GM13977 (cell line): Measurements from ENCODE around the gene ULK2.

Experiments
- DNase-seq: peaks from one replicate; pipeline ENCODE4 v3.0.0; 2012; ENCODE audit warnings: low spot score
- in situ Hi-C: fragments of 300-500 bp; cut with MboI; formaldehyde crosslinking; loops from one replicate; pipeline ENCODE4 v1.12.0; 2022; ENCODE audit warnings: low sequenced_read_pairs, low pct_unique_long_range_greater_than_20kb, mixed read lengths, inconsistent platforms; ENCODE audit not compliant: unreplicated experiment
- TF ChIP-seq, protein P1 (sequence below): IDR thresholded peaks from 2 replicates; pipeline ENCODE4 v1.5.1; 2012; ENCODE audit warnings: mild to moderate bottlenecking, control low read depth; ENCODE audit not compliant: insufficient read depth; ENCODE audit errors: extremely low read depth, missing control alignments

Gene ULK2

DNA sequence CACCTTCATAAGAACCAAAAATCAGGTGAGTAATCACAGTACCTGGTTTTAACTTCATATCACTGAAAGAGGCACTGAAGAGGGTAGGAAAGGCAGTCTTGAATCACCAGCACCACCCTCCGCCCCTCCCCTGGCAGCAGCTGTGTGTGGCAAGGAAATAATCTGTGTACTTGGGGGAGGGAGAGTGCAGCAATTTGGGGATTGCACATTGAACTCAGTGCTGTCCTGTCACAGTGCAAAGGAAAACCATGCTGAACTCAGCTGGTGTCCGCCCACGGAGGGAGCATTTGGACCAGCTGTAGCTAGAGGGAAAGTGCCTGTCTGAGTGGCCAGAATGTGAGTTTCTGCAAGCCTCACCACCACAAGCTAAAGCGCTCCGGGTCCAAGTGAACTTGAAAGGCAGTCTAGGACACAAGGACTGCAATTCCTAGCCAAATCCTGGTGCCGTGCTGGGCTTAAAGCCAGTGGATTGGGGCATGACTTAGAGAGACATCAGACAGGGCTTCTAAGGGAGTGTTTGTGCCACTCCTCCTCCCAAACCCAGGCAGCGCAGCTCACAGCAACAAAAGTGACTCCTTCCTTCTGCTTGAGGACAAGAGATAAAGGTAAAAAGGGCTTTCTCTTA lies 79.9 kb downstream of the ULK2 start:
- TF ChIP-seq, protein P1, sequence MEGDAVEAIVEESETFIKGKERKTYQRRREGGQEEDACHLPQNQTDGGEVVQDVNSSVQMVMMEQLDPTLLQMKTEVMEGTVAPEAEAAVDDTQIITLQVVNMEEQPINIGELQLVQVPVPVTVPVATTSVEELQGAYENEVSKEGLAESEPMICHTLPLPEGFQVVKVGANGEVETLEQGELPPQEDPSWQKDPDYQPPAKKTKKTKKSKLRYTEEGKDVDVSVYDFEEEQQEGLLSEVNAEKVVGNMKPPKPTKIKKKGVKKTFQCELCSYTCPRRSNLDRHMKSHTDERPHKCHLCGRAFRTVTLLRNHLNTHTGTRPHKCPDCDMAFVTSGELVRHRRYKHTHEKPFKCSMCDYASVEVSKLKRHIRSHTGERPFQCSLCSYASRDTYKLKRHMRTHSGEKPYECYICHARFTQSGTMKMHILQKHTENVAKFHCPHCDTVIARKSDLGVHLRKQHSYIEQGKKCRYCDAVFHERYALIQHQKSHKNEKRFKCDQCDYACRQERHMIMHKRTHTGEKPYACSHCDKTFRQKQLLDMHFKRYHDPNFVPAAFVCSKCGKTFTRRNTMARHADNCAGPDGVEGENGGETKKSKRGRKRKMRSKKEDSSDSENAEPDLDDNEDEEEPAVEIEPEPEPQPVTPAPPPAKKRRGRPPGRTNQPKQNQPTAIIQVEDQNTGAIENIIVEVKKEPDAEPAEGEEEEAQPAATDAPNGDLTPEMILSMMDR, result no peak
- DNase-seq, result no peak
- in situ Hi-C loops, result no loop called here

DNA sequence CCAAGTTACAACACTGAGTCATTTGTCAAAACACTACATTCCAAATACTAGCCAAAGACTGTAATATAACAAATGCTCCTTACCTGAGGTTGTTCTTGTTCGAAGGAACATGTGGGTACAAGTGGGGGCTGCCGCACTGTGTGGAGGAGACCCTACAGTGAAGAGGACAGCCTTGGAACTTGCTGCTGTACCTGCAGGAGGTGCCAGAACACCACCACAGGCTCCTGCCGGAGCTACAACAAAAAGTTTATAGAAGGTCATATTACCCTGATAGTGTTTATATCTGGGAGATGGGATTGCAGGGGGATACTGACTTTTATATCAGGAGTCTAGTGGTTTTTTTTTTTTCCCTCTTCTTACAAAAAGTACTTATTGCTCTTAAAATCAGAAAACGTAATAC lies 81.9 kb downstream of the ULK2 start:
- in situ Hi-C loops, result no loop called here
- TF ChIP-seq, protein P1, result no peak
- DNase-seq, result no peak

DNA sequence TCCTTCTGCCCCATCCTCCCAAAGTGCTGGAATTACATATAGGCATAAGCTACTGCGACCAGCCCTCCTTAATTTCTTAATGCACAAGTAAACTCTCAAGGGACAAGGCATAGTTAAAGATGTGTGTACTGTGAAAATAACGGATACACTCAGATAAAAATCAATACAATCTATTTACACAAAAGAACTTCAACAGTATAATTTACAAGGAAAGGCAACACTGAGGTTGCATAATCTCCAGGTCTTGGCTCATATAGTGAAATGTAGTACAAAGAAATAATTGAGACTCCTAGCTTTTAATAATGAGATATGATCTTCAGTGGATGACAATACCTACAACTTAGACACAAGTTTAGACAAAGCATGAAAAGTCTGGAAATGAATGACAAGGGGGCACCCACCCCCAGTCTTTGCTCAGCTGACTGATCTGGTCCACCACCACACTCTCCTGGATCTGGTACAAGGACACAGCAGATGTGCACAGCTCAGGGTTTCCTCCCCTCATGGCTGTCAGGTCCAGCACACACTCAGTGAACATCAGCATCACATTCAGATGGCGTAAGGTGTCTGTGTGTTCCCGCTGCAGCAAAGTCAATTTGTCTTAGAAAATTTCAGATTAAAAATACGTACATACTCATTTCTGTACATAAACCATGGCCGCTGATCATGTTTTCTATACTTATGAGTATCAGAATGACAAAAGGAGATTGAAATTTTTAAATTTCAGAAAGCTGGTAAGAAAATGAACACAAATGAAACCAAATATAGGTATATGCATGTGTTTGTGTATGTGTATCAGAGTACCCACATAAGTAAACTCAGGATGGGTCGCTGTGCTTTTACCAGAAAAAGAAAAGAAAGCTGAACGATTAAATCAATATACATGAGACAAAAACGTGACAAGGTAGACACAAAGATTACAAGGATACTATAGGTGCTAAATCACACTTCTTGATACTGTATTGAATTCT lies 86.0 kb downstream of the ULK2 start:
- DNase-seq, result no peak
- TF ChIP-seq, protein P1, result no peak
- in situ Hi-C loops, result no loop called here

DNA sequence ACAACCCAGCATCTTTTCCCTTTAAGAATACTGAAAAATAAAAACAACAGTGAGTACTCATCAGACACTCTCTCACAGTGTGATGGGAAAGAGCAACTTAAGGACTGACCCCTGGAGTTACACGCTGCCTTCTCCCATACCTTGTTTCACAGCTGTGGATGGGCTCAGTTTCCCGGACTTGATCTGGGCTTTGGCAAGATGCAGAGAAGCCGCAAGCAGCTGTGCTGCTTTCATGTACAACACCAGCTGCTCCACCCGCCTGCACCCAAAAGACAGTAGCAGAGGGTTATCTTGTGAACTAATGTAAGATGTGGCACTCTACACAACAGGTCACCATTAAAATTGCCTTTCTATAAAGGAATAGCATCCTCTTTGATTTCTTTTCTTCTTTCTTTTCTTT lies 86.9 kb downstream of the ULK2 start:
- DNase-seq, result no peak
- TF ChIP-seq, protein P1, result no peak
- in situ Hi-C loops, result no loop called here

DNA sequence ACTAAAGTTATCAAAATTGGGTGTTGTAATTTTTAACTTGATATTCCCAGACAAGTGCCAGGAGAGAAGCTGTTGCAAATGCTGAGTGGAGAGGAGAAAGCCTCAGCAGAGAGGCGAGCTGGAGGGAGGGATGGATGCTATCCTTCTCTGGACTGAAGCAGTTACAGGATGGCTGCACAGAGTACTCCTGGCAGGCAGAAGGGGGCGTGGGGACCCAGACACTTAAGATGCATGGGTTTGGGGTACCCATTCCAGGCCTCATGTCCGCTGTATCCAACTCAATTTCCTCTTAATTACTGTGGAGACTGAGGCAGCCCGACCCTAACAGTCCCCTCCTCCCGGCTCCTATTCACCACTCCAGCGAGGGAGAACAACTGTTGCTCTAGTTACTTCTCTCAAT lies 94.2 kb downstream of the ULK2 start:
- TF ChIP-seq, protein P1, result no peak
- in situ Hi-C loops, result loop anchor here (25.0 kb wide), 1 partner anchor 411 kb away; the partner anchor contains the start of gene B9D1
- DNase-seq, result no peak

DNA sequence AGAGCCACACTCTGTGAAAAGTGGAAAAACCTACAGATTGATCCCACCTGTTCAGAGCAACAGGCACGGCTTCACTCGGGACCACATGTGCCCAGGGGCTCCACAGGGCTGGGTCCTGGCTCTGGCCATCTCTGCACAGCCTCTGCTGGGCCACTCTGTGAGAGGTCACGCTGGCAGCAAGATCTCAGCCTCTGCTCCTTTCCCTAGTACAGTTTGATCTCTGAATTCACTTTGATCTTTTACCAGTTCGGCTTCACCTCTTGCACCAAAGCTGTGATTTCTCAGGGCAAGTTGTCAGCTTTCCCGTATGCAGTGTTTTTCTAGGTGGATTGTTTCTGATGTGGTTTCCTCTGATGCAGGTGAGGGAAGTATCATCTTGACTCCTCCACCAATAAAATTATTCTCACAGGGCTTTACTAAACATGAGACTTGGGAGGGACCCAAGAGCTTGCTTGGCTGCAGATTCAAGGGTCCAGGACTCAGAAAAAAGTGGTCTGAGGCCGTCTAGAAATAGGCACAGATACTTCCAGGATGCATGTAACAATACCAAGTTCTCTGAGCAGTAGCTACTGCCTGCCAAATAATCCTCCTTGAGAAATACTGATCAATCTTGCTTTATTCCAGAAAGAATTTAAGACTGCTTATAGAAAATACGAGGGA lies 95.6 kb downstream of the ULK2 start:
- no peak for DNase-seq
- TF ChIP-seq, protein P1, result no peak
- in situ Hi-C loops, result loop anchor here (25.0 kb wide), 1 partner anchor 410 kb away; the partner anchor contains the start of gene B9D1
